AG09319 (cell line): ENCODE results near the gene SNPH.

Source experiments
- DNase-seq: peaks from one replicate; pipeline ENCODE4 v3.0.0-alpha.2; 2010; ENCODE audit warnings: low read depth; ENCODE audit errors: extremely low read depth
- CTCF ChIP-seq: IDR thresholded peaks from 2 replicates; pipeline ENCODE4 v1.5.1; 2011; ENCODE audit warnings: low read depth, mild to moderate bottlenecking, inconsistent platforms, low read length, moderate library complexity

SNPH gene

GRCh38 chr20:1298888-1299511 is 32.9 kb downstream of the SNPH start:
- DNase-seq = no peak
- TF ChIP-seq CTCF = no peak

GRCh38 chr20:1299522-1299921 is 33.4 kb downstream of the SNPH start:
- no peak for DNase-seq
- TF ChIP-seq CTCF = no peak; the same call in 1 of the 2 replicates

- no peak for DNase-seq
- TF ChIP-seq CTCF = no peak
Observed at GRCh38 chr20:1300083-1300840, 34.2 kb downstream of the SNPH start.

GRCh38 chr20:1301031-1301529 is 35.0 kb downstream of the SNPH start:
- TF ChIP-seq CTCF = no peak
- no peak for DNase-seq

GRCh38 chr20:1302685-1303541 is 36.8 kb downstream of the SNPH start:
- TF ChIP-seq CTCF = no peak
- no peak for DNase-seq

GRCh38 chr20:1304710-1305515 is 38.8 kb downstream of the SNPH start:
- TF ChIP-seq CTCF = no peak
- no peak for DNase-seq
